HG02973 (cell line): ENCODE results near the gene TBC1D16.

Source experiments
- ATAC-seq: cut with Tn5 transposase; IDR thresholded peaks from one replicate; pipeline ENCODE4 v1.9.1; 2021; ENCODE audit warnings: moderate library complexity; ENCODE audit not compliant: unreplicated experiment

Gene TBC1D16

DNA sequence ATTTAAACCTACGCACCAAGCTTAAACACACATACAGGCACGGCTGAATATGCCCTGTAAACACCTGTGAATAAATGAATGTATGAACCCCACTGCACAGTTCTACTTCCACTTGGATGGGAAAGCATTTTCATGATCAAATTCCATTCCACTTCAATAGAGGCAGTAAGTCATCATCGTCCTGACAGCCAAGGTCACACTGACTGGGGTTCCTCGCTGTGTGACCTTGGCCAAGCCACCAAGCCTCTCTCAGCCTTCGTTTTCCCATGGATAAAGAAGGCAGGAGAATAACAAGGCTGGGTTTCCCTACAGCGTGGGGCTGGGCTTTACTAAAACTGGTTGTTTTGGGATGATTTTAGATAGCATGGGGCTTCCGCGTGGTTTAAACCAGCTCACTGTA, 82.8 kb downstream of the TBC1D16 start:
- ATAC-seq: no peak

DNA sequence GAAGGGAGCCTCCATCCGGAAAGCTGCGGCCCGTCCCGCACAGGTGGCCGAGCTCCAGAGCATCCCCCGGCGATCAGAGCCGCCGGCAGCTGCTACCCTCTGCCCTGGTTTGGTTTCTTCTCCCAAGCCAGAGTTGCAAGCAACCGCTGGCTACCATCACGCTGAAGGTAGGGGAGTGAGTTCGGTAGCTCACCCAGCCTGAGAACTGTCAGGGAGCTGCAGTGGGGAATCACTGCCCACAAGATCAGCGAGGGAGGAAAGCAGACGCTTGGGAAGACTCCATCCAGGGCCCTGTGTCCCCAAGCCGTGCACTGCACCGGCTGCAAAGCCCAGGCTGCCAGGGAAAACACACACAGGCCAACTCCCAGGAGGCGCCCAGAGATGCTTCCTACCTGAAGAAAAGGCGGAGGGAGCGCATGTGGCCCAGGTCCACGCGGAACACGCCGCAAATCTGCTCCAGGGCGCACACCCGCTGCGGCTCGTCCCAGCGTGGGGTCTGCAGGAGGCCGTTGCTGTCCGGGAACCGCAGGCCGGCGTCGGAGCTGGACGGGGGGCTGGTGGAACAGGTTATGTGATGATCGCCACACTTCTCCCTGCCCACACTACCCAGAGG, 83.3 kb downstream of the TBC1D16 start:
- no peak for ATAC-seq

DNA sequence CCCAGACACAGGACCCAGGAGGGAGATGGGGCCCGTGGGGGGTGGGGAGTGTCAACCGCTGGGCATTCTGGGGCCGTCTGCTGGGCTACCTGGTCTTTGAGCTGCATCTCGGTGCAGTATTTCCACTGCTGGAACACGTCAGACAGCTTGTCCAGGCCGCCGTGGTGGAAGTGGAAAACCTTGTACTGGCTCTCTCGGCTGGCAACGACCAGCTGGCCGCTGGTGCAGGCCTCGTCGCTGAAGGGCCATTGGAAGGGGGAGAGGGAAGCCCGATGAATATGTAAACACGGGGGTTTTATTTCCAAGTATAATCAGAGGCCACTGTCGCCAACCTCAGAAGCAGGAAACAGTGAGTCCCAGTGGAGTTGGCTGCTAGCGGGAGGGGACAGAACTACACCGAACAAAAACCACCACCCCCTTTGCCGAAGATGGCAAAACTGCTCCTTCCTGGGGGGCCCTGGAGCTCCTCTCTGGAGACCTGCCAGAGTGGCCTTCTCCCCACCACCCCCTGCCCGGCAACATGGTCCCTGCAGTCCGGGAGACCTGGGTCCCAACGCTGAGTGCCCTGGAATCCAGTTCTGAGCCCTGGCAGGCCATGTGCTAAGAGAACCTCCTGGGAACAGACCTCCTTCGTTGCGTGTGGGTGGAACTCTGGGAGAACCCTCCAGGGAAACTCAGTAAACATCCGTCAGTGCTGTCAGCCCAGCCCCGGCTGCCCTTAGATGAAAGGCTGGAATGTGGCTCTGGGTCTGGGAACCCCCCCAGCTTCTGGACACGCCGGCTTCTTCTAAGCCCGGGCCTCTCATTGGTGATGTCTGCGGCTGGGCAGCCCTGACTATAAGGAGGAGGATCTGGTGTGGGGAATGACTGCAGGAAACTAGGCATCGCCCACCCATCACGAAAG, 84.1 kb downstream of the TBC1D16 start:
- no peak for ATAC-seq

DNA sequence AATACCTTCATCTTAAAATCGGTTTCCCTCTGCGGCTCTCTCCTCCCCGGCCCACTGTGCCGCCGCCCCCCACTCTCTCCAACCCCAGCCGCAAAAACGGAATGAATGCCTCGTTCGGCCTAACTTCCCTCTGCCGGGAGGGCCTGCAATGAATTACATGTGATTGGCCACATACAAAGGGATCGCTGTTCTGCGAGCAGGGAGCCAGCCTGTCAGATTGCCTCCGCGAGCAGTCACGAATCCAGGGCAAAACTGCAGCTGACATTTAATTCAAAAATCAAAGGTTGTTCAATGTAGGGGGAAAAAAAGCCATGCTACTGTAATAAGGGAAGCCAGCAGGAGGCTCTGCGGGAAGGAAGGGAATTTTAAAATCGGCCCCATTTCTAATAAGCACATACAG, 84.9 kb downstream of the TBC1D16 start:
- no peak for ATAC-seq

DNA sequence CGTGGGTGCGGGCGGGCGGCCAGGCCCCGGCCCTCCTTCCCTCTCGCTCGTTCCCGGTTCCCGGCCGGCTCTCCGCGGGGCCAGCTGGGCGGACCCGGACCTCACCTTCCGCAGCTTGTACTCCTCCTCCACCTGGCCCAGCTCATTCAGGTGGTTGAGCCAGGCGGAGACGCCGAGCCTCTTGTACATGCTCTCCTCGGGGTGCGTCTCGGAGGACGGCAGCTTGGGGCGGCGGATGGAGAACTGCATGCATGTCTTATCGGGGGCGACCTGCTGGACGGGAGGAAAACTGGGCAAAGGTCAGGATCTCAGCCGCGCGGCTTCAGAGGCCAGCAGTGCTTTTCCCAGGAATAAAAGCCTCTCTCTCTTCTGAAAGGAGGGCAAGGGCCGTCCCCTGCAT, 85.4 kb downstream of the TBC1D16 start:
- ATAC-seq: no peak

DNA sequence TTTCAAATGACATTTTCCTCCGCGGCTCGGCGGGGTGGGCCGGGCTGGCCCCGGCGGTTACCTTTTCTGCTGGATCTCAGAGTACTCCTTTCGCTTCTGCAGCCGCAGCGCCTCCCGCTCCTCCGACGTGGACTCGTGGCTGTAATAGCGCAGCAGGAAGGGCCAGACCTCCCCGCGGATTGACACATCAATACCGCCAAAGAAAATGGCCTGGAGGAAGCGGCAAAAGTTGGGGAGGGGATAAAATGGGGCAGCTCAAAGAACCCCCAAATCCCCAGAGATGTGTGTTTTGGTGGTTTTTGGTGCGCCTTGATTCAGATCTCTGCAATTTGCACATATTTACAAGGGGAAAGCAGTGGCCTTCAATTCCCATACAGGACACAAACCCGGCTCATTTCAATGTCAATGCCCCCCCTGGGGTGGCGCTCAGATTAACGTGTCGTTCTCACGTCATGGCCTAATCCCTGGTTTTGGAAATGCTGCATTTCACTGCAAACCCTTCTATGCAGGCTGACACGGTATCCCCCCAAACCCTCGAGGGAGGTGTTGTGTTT, 85.9 kb downstream of the TBC1D16 start:
- ATAC-seq: no peak

DNA sequence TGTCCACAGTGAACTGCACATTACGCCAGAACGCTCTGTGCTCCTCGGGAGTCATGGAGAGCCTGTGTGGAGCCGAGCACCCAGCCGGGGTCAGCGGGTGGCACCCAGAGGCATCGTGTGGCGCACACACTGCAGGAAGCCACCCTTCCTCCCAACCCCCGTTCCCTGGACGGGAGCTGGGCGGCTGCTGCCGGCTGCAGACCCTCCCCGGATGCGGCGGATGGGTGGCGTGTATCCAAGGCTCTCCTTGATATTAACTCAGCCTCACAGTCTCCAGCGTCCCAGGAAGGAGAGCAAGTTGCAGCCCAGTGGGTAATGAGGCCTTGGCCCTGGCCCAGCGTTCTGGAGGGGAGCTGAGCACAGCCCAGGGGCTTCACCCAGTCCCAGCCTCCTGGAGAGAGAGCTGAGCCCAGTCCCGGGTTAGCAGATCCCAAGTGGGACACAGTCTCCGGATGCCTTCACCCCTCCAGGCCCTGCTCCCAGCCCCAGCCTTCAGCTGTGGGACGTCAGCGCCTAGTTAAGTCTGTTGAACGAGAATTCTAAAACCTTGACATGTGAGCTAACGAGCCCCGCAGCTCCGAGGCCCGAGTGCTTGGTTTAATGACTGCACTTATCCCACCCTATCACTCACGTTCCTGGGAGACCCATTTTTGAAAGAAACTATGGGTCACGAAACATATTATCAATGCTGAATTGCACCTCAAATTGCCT, 86.6 kb downstream of the TBC1D16 start:
- no peak for ATAC-seq

DNA sequence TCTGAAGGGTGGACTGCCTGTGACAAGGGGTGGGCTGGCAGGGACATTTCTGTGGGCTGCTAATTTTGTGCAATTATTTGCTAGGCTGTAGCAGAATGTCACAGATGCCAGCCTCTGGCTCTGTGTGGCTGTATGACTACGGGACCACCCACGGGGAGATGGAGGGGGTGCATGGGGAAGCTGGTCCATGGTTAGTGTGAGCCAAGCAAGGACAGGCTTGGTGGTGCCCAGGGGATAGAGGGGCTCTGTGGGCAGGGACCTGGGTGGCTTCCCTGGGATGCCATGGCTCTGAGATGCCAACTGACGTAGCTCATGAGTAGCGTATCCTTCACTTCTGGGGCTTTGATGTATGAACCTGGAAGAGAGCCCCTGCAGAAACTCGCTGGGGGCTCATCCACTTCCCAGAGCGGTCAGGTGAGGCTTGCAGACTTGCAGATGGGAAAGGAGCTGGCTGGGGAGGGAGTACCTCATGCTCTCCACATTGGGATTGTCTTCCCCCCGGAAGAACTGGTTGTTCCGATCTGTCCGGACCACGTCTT, 87.2 kb downstream of the TBC1D16 start:
- ATAC-seq: no peak

DNA sequence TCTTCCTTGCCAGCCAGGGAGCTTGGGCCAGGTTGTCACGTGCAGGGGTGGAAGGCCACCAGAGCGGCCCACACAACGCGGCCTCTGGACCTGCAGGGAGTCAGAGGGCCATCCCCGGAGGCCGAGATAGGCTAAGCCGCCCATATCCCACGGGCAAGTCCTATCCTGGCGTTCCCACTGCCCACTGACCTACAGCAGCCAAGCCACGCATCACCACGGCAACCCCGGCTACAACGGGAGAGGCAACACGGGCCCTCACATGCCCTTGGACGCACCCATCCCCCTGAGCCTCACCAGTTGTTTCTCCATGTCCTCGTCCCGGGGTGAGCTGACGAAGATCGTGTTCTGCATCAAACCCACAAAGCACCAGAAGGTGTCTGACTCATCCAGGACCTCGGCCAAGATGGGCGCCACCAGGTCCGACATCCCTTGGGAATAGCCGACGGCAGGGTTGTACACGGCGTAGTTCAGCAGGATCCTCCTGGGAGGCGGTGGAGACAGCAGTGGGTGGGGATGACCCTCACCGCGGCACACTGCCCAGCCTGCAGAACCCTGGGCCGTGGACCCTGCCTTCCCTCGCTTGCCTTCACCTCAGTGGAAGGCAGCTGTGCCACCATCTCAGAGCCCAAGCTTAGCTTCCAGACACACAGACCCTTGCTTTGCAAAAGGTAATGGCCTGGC, 88.2 kb downstream of the TBC1D16 start:
- ATAC-seq: no peak

DNA sequence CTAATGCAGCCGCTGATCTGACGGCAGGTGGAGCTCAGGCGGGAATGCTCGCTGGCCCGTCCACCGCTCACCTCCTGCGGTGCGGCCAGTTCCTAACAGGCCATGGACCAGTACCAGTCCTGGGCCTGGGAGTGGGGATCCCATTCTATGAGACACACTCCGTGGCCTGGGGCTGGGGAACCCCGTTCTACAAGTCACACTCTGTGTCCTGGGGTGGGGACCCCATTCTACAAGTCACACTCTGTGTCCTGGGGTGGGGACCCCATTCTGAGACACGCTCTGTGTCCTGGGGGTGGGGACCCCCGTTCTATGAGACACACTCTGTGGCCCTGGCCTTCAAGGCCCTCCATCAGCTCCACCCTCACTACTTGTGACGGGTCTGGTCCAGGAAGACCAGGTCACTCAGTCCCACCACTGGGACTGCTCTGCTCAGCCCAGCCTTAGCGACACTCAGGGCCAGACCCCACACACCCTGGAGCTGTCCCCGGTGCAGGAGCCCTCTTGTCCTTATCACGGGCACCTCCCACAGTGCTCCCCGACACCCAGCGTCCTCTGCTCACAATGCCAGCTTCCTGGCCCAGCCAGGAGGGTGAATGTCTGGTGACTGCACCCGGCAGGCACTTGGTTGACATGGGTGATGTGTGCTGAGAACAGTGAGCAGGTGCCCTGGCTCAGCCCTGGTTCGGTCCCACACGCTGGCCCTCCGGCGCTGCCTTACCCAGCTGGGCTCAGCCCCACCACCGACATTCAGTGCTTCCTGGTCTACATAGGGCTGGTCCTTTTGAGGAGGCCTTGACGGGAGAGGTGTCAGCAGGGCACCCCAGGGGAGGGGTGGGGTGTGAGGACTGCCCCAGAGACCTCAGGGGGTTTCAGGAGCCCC, 89.1 kb downstream of the TBC1D16 start:
- ATAC-seq: no peak

DNA sequence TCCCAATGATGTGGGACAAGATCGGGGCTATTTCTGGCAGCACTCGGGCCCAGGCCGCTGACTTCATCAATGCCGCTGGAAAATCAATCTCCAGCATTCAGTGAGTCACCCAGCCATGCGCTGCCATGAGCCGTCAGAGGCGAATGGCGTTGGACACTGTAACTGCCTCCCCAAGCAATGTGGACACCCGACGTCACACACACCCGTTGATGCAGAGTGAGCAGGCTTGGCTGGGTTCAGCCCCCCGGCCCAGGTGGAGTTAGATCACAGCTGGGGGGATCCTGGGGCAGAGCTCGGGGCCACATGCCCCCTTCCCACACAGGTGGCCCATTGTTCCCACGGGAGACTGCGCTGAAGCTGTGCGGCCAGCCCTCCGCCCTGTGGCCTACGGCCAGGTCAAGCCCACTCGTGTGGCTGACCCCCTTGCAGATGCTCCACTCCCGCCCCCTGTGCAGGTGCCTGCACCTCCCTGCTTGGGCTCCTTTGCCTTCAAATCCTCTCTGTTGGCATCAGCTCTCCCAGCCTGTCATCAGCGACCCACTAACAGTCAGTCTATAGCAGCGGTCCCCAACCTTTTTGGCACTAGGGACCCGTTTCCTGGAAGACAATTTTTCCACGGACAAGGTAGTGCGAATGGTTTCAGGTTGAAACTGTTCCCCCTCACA, 89.9 kb downstream of the TBC1D16 start:
- no peak for ATAC-seq

DNA sequence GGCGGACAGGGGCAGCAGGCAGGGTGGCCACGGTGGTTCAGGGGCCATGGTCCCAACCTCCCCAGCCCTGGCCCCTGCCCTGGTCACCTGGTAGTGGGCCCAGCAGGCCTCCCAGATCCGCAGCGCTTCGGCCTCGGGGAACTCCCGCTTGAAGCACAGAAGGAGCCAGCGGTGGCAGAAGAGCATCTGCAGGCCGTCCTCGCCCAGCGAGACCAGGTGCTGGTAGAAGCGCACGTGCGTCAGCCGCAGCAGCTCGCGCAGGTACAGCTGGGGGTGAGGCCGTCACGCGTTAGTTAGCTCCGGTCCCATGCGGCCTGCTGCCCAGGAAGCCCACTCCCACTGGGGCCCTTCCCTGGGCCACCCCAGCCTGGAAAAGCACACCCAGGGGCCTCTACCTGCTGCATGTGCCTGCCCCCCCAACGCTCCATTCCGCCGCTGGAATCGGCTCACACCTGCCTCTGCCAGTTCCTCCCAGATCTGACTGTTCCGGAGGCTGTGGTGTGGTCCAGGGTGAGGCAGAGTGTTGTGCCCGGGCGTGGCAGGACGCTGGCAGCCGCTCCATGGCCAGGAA, 90.8 kb downstream of the TBC1D16 start:
- no peak for ATAC-seq

DNA sequence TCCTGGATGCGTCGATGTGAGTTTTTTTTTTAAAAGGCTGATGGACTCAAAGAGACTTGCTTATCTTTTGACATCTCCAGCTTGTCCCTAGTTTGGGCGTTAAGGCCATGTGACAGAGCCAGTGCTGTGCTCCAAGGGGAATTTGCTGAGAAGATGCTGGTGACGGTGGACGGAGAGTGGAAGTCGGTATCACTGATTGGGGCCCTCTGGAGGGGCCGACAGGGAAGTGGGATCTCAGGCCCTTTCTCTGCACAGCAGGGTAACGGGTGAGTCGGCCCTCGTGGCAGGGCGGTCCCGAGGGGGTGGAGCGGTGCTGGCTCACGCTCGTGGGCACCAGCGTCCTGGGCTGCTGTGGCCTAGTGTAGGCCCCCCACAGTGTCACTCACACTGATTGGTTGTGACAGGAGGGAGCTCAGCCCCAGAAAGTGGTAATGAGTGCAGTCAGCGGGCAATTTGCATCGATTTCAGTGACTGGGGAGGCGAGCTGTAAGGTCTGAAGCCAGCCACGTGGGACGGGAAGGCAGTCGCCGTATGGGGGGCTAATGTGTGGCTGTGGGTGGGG, 91.3 kb downstream of the TBC1D16 start:
- ATAC-seq: no peak

DNA sequence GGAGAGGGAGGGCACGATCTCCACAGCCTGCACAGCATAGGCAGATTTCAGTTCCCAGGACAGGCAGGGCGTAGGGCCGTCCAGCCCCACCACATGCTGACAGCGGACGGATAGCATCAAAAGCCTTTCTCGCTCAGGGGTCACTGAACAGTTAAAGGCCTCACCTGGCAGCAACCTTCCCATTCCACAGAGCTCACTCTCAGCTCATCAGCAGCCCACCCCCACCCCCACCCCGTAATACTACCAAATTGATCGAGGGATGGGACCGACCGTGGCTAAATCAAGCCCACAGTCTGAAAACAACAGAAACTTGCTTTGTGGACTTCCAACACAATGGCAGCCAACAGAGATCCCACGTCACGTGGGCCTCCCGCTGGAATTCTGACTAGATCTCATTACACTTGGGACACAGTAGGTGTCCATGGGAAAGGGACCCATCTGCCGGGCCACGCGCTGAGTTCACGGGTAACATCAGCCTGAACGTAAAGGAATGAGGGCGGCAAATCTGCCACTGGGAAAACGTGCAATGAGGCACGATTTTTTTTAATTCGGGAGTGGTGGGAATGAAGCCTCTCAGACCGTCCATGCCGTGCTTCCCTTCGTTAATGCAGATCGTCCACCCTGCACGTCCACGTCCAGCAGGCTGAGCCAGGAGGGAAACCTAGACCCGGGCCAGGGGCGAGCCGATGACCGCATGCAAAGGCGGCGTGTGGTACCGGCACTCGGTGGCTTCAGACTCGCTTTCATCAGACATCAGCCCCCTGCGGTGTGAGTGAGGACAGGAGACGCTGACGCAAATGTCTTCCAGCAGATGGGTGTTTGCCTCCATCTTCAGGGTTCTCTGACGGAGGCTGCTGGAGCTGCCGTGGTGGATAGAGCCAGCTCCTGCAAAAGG, 92.1 kb downstream of the TBC1D16 start:
- no peak for ATAC-seq

DNA sequence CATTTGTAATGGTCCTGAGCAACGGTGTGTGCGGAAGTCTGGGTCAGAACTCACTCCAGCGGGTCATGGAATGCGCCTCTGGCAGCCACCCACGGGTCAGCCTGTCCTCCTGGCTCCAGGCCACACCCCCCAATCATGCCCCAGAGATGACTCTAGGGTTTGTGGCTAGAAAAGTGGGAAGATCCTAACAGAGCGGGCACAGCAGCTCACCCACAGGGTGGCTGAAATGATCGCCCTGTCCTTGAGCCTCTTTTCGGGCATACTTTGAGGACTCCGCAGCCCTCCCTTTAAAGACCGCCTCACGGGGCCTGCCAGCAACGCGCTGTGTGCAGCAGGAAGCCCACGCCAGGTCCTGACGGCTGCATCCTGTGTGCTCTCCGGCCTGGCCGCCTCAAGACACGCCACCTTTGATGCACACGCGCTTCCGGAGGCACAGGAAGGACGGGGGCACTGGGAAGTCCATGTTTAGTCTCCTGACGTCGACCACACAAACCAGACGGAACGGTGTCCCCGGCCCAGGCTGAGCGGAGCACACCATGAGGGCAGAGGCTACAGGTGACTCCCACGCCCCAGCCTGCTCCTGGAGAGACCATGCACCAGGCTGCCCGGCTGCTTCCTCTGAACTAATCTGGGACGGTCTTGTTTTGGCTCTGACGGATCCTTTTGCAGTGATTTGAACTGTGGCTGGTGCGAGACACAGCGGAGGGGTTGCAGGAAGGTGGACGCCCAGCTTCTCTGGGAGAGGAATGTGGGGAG, 92.9 kb downstream of the TBC1D16 start:
- no peak for ATAC-seq

DNA sequence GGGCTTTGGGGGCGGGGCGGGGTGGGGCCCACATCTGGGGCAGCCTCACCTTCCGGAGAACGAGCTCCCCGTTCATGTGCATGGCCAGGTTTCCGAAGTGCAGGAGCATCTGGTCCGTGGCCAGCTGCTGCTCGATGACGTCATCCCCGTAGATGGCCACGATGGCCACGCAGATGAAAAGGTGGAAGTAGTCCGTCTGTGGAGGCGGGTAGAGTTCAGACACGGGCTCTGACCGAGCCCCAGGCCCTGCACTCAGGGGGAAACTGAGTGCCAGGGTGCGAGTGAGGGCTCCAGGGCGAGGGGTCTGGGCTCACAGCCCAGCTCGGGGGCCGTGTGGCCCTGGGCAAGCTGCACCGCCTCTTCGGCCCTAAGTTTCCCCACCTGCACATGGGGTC, 93.7 kb downstream of the TBC1D16 start:
- ATAC-seq: no peak
